ENCODE results near the gene ZNF740.
A peak's percentile ranks its signal among the peaks of the same experiment; 100 is the strongest.

ZNF740 gene

DNA sequence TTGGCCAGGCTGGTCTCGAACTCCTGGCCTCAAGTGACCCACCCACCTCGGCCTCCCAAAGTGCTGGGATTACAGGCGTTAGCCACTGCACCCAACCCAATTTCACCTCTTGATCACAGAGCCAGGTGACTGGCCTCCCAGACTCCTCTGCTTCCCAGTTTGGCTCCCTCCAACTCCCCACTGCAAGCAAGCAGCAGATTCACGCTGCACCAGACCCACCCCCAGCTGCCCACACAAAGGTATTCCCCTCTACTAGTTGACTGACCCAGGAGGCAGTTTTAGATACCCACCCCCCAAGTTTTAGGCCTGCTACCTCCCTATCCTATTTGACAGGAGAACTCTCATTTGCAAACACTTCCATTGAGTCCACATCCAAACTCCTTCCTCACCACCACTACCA is 46.3 kb downstream of the ZNF740 start:
- DNase-seq (ENCODE audit: low read depth) = no peak

DNA sequence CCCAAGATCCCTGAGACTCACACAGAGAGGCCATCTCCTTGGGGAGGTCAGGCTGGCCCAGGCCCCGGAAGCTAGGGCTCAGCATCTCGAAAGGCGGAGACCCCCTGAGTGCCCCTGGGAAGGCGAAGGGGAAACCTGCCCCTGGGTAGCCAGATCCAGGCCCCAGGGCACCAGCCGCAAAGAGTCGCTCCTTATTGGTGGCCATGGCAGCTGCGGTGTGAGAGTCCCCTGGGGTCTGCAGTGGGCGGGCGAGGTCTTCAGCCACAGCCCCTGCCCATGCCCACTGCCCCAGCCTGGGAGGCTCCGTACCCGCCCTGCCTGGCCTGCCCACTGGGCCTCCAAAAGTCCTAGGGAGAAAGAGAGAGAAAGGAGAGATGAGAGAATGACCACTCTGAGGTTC is 46.8 kb downstream of the ZNF740 start:
- DNase-seq (ENCODE audit: low read depth) = no peak

DNA sequence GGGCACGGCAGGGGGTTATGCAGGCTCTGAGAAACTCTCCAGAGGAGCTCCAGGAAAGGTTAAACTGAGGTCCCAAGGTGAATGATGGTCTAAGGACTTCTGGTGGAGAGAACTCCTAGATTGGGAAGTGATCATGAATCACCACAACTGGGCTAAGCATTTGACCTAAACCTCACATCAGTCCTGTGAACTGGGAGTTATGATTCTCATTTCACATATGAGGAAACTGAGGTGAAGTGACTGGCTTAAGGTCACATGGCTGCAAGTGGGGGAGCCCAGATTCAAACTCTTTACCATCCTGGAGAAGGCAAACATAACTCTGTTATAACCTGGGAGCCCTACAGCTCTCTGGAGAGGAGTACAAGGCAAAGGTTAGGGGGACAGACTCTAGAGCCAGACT is 47.3 kb downstream of the ZNF740 start:
- DNase-seq (ENCODE audit: low read depth) = no peak

DNA sequence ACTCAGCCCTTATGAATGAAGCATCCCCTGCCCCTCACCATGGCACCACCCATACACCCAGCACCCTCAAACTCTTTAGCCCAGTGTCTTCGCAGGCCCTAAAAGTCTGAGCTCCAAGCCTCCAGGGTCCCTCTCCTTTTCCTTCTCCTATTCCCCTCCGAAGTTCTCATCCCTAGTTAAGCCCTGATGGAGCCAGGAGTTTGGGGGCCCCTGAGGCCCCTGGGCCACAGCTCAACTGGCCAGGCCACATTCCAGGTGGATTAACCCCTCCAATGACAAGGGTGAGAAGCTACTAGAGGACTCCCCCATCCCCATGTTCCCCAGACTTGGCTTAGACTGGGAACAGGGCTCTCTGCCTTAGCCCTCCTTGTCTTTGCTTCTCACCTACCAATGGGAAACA is 48.9 kb downstream of the ZNF740 start:
- no peak for DNase-seq (ENCODE audit: low read depth)

DNA sequence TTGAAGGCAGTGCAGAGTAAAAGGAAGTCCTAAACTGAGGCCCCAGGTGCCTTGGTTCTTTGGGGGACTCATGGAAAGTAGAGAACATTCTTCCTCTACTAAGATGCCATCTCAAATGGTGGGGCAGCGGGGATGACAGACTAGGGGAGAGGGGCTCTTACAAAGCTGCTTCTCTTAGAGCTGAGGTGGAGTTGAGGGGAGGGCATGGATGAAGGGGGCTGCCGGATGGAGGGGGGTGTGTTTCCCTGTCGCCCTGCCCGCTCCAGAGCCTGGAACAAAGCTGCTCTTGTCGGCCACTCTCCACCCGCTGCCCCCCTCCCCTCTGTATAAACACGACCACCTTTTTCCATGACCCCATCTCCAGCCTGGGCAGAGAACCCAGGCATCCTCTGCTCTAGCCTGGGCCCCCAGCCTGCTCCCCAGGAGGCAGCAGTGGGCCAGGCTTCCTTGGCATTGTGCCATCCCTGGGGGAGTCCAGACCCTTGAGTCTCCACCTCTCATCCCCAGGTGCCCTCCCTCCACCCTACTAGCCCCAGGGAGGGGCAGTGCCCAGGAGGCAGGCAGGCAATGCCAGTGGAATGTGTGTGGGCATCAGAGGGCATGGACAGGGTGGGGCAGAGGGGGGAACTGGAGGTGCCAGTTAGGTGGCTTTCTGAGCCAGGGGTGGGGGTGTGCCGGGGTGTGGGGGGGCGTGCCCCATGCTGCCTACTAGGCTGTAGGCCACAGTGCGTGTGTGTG is 49.8 kb downstream of the ZNF740 start:
- DNase-seq (ENCODE audit: low read depth) = no peak

DNA sequence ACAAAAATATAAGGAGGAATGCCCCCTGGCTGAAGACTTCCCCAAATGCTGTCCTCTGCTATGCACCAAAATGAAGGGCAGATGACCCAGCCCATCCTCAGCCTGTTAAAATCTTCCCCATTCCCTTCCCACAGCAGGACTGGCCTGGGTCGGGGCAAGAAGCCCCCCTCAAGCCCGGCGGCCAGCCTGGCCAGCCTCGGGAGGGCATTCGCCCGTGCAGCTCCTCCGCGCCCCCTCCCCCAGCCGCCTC is 51.1 kb downstream of the ZNF740 start:
- no peak for DNase-seq (ENCODE audit: low read depth)

DNA sequence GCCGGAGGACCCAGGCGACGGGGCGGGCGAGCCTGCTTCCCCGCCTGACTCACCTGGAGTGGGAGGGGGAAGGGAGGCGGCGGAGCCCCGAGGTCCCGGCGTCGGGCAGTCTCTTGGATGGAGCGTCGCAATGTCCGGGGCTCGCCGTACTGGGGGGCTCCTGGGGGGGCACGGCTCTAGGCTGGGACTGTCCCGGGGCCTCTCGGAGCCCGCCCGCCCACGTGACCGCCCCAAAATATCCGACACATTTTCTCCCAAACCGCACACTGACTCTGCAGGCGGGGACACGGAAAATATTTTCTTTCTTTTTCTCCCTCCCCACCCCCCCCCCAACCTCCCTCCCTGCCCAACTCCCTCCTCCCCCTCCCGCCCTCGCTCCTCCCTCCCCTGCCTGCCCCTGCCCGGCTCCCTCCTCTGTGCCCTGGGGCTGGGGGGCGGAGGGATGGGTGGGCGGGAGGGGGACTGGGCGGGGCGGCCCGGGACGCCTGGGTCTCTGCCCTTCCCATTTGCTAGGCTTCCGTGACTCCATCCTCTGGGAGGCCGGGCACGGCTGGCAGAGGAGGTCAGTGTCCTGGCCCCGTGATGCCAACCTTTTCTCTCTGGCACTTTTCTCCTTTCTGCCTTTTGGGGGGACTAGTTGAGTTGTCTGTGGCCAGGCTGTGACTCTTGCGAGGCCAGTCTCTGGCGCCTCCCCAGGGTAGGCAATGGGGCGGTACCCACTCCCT is 51.6 kb downstream of the ZNF740 start, which contains the start of gene RARG:
RARG (minus strand) TSS at position 289 of the 725 bp plus-strand sequence. CDS start 4,664 bp downstream, outside the sequence.
- DNase-seq (ENCODE audit: low read depth) = peak; percentile 65

DNA sequence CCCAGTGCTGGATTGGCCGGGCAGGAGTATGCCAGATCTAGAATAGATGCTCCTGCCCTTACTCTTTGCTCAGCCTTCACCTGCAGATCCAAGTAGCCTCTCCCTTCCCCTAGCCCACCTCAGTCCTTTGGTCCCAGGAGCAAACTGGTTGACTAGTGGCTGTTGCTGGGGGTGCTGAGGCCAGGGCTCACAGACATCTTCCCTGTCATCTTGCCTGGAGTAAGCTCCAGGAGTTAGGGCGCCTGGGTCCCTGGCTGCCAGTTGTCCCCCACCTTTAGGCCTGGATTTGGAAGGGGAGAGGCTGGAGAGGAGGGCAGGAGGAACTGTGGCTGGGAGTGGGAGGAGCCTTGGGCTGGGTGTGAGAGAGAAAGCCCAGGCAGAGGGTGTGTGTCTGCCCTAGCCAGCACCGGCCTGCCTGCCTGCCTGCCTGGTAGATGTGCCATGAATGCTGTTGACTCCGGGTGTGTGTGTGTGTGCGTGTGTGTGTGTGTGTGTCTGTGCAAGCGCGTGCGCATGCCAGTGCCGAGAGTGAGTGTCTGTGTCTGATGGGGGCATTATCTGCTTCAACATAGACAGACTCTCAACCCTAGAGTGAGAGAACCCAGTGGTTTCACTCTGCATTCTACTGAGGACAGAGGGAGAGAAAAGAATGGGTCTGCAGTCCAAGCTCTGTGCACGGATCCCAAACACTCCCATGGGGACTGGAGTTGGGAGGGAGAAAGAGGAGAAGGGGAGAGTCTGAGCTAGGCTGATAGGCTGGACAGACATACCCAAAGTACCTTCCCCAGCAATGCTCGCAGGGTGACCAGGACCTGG is 52.3 kb downstream of the ZNF740 start:
- peak; percentile 38 for DNase-seq (ENCODE audit: low read depth)

DNA sequence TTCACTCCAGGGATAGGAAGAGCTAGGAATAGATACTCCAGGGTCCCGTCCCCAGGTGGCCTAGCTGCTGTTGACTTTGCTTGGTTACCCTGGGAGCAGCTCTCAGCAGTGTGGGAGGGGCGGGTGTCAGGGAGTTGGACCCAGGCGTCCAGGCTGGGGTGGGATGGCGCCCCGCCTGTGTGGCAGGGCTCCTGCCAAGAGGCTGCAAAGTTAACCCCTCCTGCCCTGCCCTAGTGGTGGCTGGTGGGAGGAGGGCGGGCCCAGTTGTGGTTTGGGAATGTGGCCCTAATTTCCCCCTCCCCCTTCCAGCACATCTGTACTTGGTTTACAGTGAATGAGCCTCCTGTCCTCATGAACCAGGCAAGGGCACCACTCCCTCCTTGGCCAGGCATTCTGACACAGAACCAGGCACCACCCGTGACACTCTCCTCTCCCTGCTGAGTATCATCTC is 53.2 kb downstream of the ZNF740 start:
- DNase-seq (ENCODE audit: low read depth) = no peak

DNA sequence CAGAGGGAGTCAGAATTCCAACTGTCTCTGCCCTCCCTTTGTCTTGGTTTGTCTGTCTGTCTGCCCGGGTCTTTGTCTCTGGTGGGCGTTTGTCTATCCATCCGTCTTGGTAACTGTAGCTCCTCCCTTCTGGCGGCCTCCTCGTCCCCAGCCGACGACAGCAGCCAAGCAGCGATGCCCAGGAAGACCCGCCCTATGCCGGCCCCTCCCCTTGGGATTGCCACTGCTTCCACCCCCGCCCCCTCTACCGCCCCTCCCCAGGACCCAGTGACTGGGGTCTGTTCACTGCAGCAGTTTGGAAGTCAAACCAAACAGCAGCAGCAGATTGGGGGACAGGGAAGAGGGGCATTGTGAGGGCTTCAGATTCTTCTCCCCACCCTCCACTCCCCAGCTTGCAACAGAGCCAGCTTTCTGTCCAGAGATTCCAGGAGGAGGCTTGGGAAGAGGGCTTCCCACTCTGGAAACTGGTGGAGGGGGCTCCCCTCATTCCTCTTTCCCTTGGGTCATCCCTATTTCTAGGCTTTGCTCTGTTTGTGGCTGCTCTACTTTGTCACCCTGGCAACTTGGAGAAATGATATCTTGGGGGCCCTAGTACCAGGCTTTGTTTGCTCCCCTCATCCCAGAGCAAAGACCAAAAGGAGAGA is 53.9 kb downstream of the ZNF740 start:
- DNase-seq (ENCODE audit: low read depth) = no peak

DNA sequence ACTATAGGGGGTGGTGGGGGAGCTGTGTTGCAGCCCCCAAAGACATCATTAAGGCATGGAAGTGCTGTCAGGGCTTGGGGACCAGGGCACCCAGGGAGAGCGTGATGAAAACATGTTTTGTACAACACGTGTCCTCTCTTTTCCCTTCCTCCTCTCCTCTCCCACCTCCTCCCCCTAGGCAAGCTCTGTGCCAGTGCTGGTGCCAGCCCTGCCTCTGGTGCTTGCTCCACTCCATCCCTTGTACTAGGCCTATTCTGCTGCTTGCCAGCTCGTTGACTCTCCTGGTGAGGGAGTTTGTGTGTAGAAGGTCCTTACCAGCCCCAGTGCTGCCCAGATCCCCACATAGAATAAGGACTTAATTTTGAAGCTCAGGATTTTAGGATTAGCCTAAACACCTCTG is 54.6 kb downstream of the ZNF740 start:
- DNase-seq (ENCODE audit: low read depth) = no peak

DNA sequence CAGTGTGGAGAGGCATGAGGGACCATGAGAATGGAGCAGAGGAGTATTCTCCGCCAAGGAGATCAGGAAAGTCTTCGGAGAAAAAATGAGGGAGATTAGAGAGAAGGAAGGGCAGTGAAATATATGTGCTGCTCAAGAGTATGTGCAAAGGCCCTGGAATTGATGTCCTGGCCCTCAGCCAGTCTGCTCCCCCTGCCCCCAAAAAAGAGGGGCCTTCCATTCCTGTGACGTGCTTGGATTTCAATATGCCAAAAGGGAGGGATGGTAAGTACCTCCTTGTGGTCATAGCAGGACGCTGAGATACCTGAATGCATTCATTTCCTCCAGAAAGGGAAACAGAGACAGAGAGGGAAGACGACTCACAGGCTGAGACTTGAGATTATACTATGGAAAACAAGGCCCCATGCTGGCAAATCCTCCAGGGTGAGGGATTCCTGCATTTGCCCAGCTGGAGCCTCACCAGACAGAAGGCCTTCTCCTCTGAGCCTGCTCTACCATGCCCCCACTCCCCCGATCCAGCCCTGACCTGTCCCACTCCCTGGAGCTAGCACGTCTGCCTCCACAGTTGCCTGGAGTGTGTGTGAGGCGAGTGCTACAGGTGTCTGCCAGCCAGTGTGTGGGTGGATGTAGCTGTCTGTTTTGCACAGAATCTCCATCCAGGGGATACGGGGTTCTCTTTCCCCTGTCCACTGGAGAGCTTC is 55.4 kb downstream of the ZNF740 start:
- DNase-seq (ENCODE audit: low read depth) = no peak

DNA sequence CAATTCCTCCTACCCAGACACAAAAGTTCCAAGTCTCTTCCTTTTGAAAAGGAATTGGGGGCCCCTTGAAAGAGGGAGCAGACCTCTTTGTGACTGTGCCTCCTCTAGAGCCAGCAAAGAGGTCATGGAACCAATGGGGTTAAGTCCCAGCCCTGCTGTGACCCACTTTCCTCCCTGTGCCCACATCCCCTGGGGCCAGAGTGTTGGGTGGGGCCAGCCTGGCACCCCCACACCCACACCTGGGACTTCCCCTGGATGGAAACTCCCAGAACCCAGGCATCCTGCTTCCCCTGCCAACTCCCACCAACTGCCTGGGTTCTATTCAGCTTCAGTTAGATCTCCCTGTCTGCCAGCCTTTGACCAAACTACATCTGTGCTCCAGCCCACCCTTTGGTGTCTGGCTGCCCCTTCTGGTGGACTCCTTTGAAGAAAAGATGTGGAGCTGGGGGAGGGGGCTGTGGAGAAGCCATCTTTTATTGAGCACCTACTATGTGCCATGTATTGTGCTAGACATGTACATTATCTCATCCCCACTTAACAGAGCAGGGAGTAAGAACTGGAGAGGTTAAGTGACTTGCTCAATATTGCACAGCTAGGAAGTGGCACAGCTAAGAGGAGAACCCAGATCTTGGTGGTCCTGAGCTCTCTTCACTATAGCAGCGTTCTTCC is 56.1 kb downstream of the ZNF740 start:
- no peak for DNase-seq (ENCODE audit: low read depth)

DNA sequence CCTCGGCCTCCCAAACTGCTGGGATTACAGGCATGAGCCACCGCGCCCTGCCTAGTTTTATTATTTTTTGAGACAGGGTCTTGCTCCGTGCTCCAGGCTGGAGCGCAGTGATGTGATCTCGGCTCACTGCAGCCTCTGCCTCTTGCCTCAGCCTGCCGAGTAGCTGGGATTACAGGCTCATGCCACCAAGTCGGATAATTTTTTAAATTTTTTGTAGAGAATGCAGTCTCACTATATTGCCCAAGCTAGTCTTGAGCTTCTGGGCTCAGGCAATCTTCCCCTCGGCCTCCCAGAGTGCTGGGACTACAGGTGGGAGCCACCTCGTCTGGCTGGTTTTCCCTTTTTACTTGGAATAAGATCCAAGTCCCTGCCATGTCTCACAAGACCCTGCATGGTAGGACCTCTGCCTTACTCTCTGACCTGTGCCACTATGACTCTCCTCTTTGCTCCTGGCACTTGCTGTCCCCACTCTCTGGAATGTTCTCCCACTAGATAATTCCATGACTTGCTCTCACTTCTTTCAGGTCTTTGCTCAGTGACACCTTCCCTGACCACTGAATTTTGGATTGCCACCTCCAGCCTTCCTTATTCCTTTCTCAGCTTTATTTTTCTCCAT is 59.2 kb downstream of the ZNF740 start:
- DNase-seq (ENCODE audit: low read depth) = no peak

DNA sequence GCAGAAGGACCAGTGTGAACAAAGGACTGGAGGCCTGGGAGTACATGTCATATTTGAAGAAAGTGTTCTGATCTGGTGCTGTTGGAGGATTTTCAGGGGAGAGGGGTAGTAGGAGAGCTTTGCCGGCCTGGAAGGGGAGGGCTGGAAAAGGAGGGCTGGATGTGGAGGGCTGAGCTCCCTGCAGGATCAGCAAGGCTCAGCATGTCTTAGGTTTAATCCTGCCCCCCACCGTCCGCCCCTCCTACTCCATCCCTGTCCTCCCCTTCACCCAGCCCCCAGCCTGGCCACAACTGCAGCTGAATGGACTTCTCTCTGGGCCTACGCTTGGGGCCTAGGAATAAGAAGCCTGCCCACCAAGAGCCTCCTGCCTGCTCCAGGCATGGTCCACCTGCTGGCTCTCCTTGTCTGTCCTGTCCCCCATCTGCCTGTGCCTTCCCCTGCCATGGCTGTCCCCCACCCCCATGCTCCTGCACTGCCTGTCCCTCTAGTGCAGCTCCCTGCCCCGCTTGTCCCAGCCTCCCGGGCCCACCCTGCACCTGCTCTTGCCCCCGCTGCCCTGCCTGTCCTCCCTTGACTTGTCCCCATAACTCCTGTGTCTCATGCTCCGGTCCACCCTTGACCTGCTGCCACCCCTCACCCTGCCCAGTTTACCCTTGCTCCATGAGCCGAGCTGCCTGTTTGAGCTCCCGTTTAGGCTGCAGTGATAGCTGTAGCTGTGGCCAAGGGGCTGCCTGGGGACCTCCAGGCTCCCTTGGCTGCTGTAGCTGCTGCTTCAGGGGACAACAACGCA is 61.3 kb downstream of the ZNF740 start:
- DNase-seq (ENCODE audit: low read depth) = no peak

DNA sequence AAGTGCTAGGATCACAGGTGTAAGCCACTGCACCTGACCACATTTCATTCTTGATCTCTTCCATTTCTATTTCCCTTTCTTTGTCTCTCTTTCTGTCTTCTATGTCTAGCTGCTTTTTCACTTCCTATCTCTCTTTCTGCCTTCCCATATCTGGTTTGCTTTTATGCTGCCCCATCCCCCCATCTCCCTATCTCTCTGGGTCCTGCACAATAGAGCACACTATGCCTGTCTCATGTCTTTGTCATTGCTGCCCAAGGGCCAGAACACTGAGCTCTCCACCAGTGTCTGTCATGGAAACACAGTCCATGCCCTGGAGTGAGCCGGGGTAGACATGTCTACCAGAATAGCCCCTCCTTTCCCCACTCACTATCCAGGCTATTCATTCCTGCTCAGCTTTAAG is 63.8 kb downstream of the ZNF740 start:
- DNase-seq (ENCODE audit: low read depth) = no peak

Measured in ELR (cell line).